HG03039 (cell line): ENCODE results near the gene LLGL2.

Experiments used
- ATAC-seq: cut with Tn5 transposase; IDR thresholded peaks from one replicate; pipeline ENCODE4 v1.9.1; 2021; ENCODE audit warnings: mild to moderate bottlenecking, moderate library complexity; ENCODE audit not compliant: unreplicated experiment

LLGL2 gene

GRCh38 chr17:75492555-75493168 lies 32.8 kb upstream of the LLGL2 start:
- ATAC-seq: no peak

DNA sequence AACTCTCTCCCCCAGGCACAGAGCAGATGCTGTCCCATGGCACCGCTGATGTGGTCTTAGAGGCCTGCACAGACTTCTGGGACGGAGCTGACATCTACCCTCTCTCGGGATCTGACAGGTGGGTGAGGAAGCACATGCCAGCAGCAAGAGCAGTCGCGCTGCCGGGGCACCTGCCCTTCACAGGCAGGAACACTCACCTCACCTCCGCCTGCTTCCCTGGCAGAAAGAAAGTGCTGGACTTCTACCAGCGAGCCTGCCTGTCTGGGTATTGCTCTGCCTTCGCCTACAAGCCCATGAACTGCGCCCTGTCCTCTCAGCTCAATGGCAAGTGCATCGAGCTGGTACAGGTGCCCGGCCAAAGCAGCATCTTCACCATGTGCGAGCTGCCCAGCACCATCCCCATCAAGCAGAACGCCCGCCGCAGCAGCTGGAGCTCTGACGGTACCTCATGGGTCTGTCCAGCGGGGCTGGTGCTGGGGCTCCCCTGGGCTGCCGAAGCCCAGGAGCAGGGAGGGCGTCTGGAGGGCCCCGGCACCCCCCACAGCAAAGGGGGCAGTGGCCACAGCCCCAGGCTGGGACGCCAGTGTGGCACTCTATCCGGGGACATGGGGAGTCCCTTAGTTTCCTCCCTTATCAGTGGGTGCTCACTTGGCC lies 31.9 kb upstream of the LLGL2 start:
- ATAC-seq: no peak

GRCh38 chr17:75494326-75494877 lies 31.1 kb upstream of the LLGL2 start:
- no peak for ATAC-seq

DNA sequence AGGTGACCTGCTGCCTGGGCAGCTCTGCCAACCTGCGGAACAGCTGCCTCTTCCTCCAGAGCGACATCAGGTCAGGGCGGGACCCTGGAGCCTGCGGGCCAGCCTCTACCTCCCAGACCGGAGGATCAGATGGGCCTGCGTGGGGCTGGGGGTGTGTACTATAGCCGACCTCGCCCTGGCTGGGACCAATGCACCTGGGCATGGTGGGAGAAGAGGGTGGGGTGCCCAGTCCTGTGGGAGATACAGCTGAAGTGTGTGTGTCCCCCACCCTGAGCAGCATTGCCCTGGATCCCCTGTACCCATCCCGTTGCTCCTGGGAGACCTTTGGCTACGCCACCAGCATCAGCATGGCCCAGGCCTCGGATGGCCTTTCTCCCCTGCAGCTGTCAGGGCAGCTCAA lies 29.5 kb upstream of the LLGL2 start:
- no peak for ATAC-seq

DNA sequence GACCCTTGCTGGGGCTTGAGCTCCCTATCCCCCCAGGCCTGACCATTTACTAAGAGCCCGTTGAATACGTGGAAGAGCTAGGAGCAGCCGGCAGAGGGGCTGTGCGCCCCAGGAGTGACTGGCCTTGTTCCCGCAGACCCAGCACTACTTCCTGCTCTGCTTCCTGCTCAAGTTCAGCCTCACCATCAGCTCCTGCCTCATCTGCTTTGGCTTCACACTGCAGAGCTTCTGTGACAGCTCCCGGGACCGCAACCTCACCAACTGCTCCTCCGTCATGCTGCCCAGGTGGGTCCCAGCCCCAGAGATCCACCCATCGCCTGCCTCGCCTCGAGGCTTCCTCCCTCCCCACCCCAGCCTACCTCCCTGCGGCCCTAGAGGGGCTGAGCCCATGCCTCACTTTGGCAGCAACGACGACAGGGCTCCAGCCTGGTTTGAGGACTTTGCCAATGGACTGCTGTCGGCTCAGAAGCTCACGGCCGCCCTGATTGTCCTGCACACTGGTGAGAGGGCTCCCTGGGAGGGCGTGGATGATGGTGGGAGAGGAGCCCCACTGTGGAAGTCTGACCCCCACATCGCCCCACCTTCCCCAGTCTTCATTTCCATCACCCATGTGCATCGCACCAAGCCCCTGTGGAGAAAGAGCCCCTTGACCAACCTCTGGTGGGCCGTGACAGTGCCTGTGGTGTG lies 27.3 kb upstream of the LLGL2 start:
- no peak for ATAC-seq

DNA sequence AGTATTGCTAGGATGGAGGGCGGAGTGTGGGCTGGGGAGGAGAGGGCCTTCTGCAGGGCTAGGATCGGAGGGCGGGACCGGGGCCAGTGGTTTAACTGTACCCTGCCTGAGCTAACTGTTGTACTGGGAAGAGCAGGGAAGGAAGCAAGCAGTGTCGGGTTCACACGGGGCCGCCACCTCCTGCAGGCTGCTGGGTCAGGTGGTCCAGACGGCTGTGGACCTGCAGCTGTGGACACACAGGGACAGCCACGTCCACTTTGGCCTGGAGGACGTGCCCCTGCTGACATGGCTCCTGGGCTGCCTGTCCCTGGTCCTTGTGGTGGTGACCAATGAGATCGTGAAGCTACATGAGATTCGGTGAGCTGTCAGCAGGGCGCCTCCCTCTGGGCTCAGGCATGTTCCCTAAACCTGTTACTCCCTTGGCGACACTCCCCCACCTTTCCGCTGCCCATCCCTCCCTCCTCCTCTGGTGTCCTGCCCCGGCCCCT lies 26.7 kb upstream of the LLGL2 start:
- no peak for ATAC-seq

GRCh38 chr17:75499313-75500022 lies 26.0 kb upstream of the LLGL2 start:
- ATAC-seq: no peak

DNA sequence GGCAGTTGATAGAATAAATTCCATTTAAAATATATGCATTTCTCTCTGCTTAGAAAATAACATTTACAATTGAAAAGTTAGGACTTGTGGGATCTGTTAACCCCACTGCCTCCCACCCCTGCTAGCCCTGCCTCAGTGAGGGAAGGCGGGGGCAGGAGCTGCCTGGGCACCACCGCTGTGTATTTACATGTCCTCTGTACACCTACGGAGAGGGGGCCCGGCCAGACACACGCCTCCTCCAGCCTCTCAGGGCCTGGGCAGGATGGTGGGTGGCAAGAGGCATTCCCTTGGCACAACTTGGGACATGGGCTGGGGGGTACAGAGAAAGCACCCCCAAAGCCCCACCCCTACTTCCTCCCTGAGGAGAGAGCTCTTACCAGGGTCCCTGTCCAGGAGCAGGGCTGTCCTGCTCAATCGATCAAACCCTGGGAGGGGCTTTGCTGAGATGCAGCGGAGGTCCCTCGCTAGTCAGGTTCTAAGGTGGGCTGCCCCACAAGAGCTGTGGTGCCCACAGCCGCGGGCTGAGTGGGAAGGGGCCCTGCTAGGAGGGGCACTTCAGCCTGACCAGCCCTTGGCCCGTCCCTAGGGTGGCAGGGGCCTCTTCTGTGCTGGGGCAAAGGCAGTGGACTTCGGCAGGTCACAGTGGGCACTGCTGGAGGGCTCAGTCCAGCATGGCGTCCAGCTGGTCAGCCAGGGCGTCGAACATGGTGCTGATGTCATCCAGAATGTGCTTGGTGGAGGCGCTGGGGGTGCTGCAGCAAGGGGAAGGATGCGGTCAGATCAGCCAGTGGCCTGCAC lies 24.9 kb upstream of the LLGL2 start:
- no peak for ATAC-seq

GRCh38 chr17:75501378-75502071 lies 24.0 kb upstream of the LLGL2 start:
- no peak for ATAC-seq

- no peak for ATAC-seq
These were observed 23.3 kb upstream of the LLGL2 start for GRCh38 chr17:75502072-75502720.

DNA sequence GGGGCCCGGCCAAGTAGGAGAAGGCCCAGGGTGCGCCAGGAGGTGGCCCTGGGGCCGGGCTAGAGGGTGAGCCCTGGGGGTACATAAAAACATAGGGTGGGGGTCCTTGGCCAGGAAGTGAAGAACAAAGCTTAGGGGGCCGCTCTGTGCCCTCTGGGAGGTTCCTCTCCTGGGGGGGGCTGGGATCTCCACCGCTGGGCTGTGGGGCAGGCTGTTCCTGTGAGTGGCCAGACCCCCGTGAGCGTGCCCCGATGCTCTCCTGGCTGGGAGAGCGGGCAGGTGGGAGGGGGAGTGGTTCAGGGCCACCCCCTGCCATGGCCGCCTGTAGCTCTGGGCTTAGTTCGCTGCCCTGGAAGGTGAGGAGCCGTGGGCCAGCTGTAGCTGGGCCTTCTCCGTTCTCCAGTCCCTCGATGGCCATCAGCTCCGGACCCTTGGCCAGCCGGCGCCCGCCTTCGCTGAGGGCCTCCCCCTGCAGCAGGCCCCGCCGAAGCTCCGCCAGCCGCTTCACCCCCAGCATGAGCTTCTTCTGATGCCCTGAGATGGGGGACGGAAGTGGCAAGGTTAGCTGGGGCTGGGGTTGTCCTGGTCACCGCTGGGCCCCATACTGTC lies 22.7 kb upstream of the LLGL2 start:
- no peak for ATAC-seq

- no peak for ATAC-seq
These were observed 22.1 kb upstream of the LLGL2 start for GRCh38 chr17:75503337-75503950.

DNA sequence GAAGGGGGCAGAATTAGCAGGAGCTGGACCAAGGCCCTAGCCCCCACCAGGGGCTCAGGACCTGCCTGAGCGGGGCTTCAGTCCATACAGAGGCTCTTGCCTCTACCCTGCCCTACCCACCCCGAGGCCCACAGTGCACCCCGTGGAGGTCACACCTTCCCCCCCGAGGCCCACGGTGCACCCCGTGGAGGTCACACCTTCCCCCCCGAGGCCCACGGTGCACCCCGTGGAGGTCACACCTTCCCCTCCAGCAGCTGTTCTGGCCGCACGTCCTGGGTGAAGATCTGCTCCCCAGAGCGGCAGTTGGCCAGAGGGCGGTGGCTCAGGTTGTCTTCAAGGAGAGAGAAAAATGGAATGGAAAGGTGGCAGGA lies 21.5 kb upstream of the LLGL2 start:
- ATAC-seq: no peak

- no peak for ATAC-seq
These were observed 20.9 kb upstream of the LLGL2 start for GRCh38 chr17:75504347-75505151.

DNA sequence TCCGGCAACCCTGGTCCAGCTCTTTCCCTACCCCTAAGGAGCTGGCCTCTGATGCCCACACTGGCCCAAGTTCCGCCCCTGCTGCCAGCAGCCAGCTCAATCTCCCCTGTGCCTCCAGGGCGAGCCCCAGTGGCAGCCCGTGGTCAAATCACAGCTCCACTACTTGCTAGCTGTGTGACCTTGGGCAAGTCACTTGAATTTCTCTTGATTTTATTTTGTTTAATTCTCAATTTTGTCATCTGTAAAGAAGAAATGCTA lies 20.4 kb upstream of the LLGL2 start:
- no peak for ATAC-seq

- no peak for ATAC-seq
These were observed 19.9 kb upstream of the LLGL2 start for GRCh38 chr17:75505640-75506039.

DNA sequence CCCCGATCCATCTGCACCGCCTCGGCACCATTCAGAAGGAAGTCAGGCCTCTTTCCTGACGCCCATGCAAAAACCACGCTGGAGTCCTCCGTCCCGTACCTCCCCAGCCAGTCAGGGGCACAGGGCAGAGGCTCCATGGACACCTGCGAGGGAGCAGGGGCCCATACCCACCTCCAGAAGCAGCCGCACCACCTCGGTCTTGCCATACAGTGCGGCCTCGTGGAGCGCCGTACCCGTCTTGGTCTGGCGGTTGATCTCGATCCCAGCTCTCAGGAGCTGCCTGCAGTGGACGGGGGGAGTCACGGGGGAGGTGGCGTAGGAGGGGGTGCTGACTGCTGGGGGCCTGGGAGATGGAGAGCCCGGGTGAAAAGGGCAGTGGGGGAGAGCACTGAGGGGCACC lies 19.4 kb upstream of the LLGL2 start:
- ATAC-seq: no peak

DNA sequence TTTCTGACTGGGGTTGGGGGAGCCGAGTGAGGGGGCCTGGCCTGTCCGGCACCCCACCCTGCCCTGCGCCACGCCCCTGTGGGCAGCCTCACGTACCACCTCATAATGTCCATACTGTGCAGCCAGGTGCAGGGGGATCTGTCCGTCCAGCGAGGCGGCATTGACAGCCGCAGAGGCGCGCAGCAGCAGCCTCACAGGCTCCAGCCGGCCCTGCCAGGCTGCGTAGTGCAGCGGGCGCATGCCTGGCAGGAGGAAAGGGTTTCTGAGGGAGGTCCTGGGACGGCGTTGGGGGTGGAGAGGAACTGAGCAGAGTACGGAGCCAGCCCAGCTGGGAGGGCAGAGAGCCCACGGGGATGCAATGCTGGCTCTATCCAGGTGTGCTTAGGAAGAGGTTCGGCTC lies 18.6 kb upstream of the LLGL2 start:
- ATAC-seq: no peak
